RWPE1 (cell line): ENCODE results near the gene GP9.

Experiments used
- CTCF ChIA-PET: fragments of 350-600 bp; sonication (Branson Sonifier 250); formaldehyde crosslinking; extraction: SDS; loops from one replicate; lab custom pipeline; 2021; lab: Yijun Ruan, JAX
- POLR2A ChIA-PET: fragments of 400-600 bp; formaldehyde crosslinking; extraction: SDS; loops from one replicate; lab custom pipeline; 2020; ENCODE audit warnings: antibody characterized with exemption; ENCODE audit not compliant: low non-redundant PET; lab: Yijun Ruan, JAX
- DNase-seq: peaks from one replicate; pipeline ENCODE4 v3.0.0; 2012; ENCODE audit warnings: low spot score
- H3K27ac ChIP-seq: fragments of 450-650 bp; 2 replicates; pipeline ENCODE4 v1.5.1; 2017
- CTCF ChIP-seq: fragments of 450-650 bp; conservative IDR thresholded peaks from 2 replicates; pipeline ENCODE4 v1.5.1; 2017; ENCODE audit warnings: low read depth, mild to moderate bottlenecking

GP9 gene

GRCh38 chr3:129061023-129061887 is 676 bp downstream of the GP9 start:
- TF ChIP-seq CTCF = no peak
- POLR2A ChIA-PET = no interaction called here

GRCh38 chr3:129061888-129062834 is 1.6 kb downstream of the GP9 start:
- TF ChIP-seq CTCF = no peak
- H3K27ac ChIP-seq = no peak overlapping the region
- POLR2A ChIA-PET = no interaction called here
- CTCF ChIA-PET = no interaction called here
- no peak for DNase-seq

More at GRCh38 chr3:129061023-129061887, 676 bp downstream of the GP9 start:
- CTCF ChIA-PET = no interaction called here
- no peak for DNase-seq
- no peak overlapping the region for H3K27ac ChIP-seq

DNA sequence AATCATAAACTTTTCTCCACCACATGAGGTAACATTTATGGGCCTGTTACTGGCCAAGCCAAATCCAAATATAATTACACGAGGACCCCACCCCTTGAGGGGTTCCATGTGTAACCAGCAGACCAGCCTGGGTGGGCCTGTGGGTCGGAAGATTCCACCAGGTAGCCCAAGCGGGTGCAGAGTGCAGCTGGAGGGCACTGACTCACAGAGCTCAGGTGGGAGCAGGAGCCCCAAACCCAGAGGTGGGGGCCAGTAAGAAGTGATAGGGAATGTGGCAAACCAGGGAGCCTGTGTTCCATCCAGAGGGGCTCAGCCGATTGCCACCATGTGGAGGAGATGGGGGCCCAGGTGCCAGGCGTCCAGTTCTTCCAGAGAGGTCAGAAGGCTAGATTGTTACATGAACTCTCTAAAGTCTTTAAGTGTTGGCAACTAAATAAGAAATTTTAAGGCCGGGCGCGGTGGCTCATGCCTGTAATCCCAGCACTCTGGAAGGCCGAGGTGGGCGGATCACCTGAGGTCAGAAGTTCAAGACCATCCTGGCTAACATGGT is 2.6 kb downstream of the GP9 start:
- TF ChIP-seq CTCF = no peak
- POLR2A ChIA-PET = no interaction called here
- CTCF ChIA-PET = no interaction called here
- no peak for DNase-seq
- peak overlapping the region; percentile 59; the same call in 1 of the 2 replicates for H3K27ac ChIP-seq

GRCh38 chr3:129063841-129064482 is 3.4 kb downstream of the GP9 start:
- no peak for TF ChIP-seq CTCF
- ChIA-PET CTCF (interaction anchor here (0.6 kb wide), 1 partner anchor 199 kb away, joined by 4 read pairs; no protein-coding TSS in a partner anchor), POLR2A (no interaction called here)
- DNase-seq = no peak
- H3K27ac ChIP-seq = peak overlapping the region; percentile 59

GRCh38 chr3:129065016-129065719 is 4.6 kb downstream of the GP9 start:
- POLR2A ChIA-PET = no interaction called here
- CTCF ChIA-PET = interaction anchor here (0.5 to 0.7 kb wide), 2 partner anchors 48 to 180 kb away, joined by 3 read pairs; no protein-coding TSS in a partner anchor

More at GRCh38 chr3:129065016-129065719, 4.6 kb downstream of the GP9 start:
- no peak for TF ChIP-seq CTCF
- no peak overlapping the region for H3K27ac ChIP-seq
- DNase-seq = no peak
